NCI-H1105 (cell line): ENCODE results near the gene TOR1A.
A peak's percentile ranks its signal among the peaks of the same experiment; 100 is the strongest.
"Not testable (repeated sequence)": the region's sequence is repeated elsewhere in the genome, so short reads cannot be mapped to it uniquely, and the experiment has no call there.

Experiments used
- DNase-seq: peaks from one replicate; lab custom pipeline; 2025; lab: John Stamatoyannopoulos, UW

Gene TOR1A

GRCh38 chr9:129822898-129823541, 916 bp downstream of the TOR1A start:
- no peak for DNase-seq

GRCh38 chr9:129816501-129817435, 7.2 kb downstream of the TOR1A start:
- DNase-seq: no peak

GRCh38 chr9:129815278-129815677, 8.7 kb downstream of the TOR1A start:
- no peak for DNase-seq

- no peak for DNase-seq
These were observed 9.3 kb downstream of the TOR1A start for GRCh38 chr9:129814432-129815223.

- DNase-seq: no peak
These were observed 10.3 kb downstream of the TOR1A start for GRCh38 chr9:129813661-129814060.

GRCh38 chr9:129812385-129812784, 11.6 kb downstream of the TOR1A start:
- DNase-seq: no peak

- DNase-seq: no peak
These were observed 12.0 kb downstream of the TOR1A start for GRCh38 chr9:129811967-129812363.

DNA sequence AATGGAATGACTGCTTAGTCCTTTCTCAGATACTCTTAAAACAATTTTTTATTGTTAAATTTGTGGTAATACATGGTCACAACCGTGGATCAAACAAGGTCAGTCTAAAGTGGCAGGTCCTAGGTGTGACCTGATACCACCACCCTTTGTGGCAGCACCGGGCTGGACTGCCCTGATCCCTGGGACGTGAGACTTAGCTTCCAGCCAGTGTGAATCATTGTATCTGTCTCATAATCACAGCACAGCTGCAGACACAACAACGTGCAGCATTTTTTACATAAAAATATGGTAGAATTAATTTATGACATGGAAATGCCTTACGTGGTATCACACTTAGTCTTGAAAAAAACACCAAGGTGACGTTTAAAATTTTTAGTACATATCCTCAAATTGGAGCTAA, 13.1 kb downstream of the TOR1A start:
- no peak for DNase-seq

DNA sequence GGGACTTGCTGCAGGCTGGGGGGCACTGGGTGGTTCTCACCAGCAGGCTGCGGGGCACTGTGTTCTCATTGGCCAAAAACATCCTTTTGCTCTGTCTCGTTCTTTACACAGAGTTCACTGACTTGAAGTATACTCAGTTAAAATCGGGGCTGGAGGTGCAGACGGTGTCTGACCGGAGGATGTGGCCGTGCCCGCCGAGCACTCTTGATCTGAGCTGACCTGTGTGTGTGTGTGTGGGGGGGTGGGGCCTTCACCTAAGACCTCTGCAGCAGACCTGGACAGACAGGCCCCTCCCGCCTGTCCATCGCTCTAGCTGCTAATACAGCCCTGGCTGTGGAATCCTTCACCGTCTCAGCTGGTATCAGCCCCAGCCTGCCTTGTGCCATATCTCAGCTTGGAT, 13.8 kb downstream of the TOR1A start:
- DNase-seq: no peak

DNA sequence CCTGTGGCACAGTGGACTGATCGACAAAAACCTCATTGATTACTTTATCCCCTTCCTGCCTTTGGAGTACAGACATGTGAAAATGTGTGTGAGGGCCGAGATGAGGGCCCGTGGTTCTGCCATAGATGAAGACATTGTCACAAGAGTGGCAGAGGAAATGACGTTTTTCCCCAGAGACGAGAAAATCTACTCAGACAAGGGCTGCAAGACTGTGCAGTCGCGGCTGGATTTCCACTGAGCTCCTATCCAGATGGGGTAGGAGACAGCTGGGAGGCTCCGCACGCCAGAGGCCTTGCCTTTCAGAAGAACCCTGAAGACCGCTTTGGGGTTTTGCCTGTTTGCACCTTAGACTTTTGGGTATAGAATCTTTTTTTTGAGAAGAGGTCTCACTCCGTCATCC, 14.6 kb downstream of the TOR1A start:
- no peak for DNase-seq

DNA sequence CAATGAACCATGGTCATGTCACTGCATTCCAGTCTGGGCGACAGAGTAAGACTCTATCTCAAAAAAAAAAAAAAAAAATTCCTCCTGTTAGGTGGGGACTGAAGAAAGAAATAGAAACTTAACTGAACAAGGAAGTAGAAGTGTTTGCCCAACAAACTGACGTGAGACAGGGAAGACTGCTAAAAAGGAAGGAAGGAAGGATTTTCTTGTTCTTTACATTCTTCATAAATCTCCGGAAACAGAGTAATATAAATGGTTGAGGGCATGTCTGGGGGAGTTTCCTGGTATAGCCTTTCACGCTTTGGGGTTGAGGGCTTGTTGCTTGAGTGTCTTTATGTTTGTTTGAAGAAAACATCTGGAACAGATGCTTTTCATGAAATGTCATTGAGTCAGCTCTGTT, 17.9 kb downstream of the TOR1A start:
- no peak for DNase-seq

- DNase-seq: no peak
These were observed 20.3 kb downstream of the TOR1A start for GRCh38 chr9:129803676-129804060.

DNA sequence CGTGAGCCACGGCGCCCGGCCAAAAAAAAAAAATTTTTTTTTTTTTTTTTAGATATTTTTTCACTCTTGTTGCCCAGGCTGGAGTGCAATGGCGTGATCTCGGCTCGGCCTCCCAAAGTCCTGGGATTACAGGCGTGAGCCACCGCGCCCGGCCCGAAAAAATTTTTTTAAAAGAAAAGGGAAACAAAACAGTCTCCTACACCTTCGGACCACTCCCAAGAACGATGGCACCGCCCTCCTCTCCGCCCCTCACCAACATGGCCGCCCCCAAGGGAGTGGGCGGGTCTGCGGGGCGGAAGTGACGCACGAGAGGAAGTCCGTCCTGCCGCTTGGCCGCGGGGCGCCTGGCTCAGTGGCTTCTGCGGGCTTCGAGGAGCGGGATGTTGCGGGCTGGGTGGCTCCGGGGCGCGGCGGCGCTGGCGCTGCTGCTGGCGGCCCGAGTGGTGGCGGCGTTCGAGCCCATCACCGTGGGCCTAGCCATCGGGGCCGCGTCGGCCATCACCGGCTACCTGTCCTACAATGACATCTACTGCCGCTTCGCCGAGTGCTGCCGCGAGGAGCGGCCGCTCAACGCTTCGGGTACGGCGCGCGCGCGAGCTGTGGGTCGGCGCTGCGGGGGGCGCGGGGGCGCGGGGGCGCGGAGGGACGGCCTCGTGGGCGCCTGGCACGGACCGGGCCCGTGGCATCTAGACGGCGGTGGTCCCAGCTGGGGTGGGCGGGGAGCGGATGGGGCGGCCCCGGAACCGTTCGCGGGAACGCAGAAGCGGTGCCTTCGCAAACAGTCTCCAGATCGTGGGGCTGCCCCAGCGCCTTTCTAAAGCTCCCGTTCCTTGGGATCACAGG, 20.9 kb downstream of the TOR1A start, which contains the start of gene TOR1B:
TOR1B (plus strand) TSS at position 352 of the 843 bp plus-strand sequence; CDS start at position 381, 29 bp downstream.
- peak; percentile 86 for DNase-seq

DNA sequence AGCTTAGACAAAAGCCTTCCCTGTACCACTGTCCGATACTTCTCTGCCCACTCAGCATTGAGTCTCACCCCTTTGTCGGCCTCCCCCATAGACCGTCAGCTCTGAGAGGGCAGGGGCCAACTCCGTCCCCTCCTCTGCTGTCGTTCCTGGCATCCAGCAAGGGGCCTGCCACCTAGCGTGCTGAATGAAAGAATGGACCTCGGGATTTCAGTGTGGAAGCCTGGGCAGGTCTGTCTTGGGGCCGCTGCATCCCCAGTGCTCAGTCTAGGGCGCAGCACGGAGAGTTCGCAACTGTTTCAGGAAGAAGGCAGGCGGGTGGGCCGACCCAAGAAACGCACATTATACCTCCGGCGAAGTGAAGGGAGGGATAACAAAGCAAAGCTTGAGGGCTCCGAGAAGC, 22.4 kb downstream of the TOR1A start:
- no peak for DNase-seq

- DNase-seq: no peak
These were observed 25.0 kb downstream of the TOR1A start for GRCh38 chr9:129798973-129799372.

- not testable (repeated sequence) for DNase-seq
These were observed 27.9 kb downstream of the TOR1A start for GRCh38 chr9:129796029-129796428.

GRCh38 chr9:129794549-129794948, 29.4 kb downstream of the TOR1A start:
- DNase-seq: no peak

GRCh38 chr9:129786481-129786880, 37.5 kb downstream of the TOR1A start:
- DNase-seq: no peak

GRCh38 chr9:129785866-129786265, 38.1 kb downstream of the TOR1A start:
- DNase-seq: no peak

GRCh38 chr9:129784970-129785369, 39.0 kb downstream of the TOR1A start:
- DNase-seq: not testable (repeated sequence)
